Neural crest cell (in vitro differentiated cells): ENCODE data around the gene TRAPPC6A. TPM values are rescaled to one million over a fixed set of nuclear protein-coding genes. Genes with fewer than 3 reads are reported as not detected.

Source experiments
- DNase-seq: peaks from one replicate; pipeline ENCODE4 v3.0.0; 2021; ENCODE audit warnings: low read depth, mixed read lengths, low spot score
- H3K27ac Mint-ChIP-seq: one replicate; pipeline ENCODE4 v1.8.0; 2021; ENCODE audit warnings: mild to moderate bottlenecking, mixed read lengths; ENCODE audit not compliant: unreplicated experiment
- H3K27me3 Mint-ChIP-seq: 2 replicates; pipeline ENCODE4 v1.8.0; 2021; ENCODE audit warnings: low read depth, mild to moderate bottlenecking, mixed read lengths
- H3K36me3 Mint-ChIP-seq: 2 replicates; pipeline ENCODE4 v1.8.0; 2021; ENCODE audit warnings: low read depth, mild to moderate bottlenecking, mixed read lengths
- H3K4me1 Mint-ChIP-seq: 2 replicates; pipeline ENCODE4 v1.8.0; 2021; ENCODE audit warnings: mixed read lengths
- H3K4me3 Mint-ChIP-seq: one replicate; pipeline ENCODE4 v1.8.0; 2021; ENCODE audit warnings: mild to moderate bottlenecking, mixed read lengths
- H3K9me3 Mint-ChIP-seq: 2 replicates; pipeline ENCODE4 v1.8.0; 2021; ENCODE audit warnings: mixed read lengths
- total RNA-seq: library from RNA; stranded (reverse); gene quantifications from 2 replicates; pipeline ENCODE4 v1.2.1, GENCODE V29; 2021
- TF ChIP-seq, protein P1 (sequence below): fragments of 200-600 bp; sonication (generic); conservative IDR thresholded peaks from 2 replicates; pipeline ENCODE4 v1.5.0; 2021; ENCODE audit warnings: antibody characterized with exemption, mild to moderate bottlenecking

TRAPPC6A gene
- total RNA-seq, 1 donor from 2014 or later = 25.1 TPM

DNA sequence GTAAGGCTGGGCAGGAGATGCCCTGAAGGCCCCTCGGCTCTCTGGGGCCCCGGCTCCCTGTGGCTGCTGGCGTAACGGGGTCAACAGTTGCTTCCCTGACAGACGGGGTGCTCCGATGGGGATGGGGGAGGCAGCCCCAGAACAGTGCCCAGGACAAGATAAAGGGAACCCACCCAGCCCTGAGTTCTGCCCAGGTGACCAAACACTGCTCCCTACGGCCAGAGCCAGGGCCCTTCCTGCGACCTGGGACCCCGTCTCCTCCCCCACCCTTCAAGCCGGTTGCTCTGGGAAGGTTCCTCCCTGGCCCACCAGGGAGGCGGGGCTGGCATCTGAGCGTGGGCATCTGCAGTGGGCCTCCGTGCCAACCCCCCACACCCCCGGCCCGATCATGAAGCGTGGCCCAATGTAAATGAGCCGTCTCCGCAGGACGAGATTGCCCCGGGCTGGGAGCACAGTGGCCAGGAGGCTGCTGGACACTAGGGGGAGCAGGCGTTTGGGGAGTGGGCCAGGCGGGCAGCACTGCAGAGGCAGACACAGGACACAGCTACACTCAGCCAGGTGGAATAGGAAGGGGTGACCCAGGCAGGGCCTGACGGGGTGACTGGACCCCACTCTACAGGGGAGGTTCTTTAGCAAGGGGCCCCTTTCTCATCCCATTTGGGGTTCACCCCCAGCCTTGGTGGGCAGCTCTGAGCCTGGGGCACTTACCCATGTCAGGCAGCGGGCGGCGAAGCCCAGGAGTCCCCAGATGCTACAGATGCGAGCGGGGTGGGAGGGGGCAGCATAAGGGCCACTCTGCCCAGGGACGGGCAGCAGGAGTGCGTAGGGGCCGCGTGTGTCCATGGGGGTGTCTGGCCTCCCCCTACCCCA, 16.1 kb downstream of the TRAPPC6A start:
- DNase-seq = peak; percentile 75
- TF ChIP-seq, protein P1, sequence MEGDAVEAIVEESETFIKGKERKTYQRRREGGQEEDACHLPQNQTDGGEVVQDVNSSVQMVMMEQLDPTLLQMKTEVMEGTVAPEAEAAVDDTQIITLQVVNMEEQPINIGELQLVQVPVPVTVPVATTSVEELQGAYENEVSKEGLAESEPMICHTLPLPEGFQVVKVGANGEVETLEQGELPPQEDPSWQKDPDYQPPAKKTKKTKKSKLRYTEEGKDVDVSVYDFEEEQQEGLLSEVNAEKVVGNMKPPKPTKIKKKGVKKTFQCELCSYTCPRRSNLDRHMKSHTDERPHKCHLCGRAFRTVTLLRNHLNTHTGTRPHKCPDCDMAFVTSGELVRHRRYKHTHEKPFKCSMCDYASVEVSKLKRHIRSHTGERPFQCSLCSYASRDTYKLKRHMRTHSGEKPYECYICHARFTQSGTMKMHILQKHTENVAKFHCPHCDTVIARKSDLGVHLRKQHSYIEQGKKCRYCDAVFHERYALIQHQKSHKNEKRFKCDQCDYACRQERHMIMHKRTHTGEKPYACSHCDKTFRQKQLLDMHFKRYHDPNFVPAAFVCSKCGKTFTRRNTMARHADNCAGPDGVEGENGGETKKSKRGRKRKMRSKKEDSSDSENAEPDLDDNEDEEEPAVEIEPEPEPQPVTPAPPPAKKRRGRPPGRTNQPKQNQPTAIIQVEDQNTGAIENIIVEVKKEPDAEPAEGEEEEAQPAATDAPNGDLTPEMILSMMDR = peak; percentile 64
- Mint-ChIP-seq H3K9me3 (no peaks in the 10 kb centered on the region), H3K27me3 (peaks cover 13% of the 10 kb centered on the region), H3K36me3 (no peaks in the 10 kb centered on the region), H3K4me1 (peaks cover 8% of the 10 kb centered on the region), H3K4me3 (peak overlapping the region; percentile 19), H3K27ac (no peak overlapping the region)

DNA sequence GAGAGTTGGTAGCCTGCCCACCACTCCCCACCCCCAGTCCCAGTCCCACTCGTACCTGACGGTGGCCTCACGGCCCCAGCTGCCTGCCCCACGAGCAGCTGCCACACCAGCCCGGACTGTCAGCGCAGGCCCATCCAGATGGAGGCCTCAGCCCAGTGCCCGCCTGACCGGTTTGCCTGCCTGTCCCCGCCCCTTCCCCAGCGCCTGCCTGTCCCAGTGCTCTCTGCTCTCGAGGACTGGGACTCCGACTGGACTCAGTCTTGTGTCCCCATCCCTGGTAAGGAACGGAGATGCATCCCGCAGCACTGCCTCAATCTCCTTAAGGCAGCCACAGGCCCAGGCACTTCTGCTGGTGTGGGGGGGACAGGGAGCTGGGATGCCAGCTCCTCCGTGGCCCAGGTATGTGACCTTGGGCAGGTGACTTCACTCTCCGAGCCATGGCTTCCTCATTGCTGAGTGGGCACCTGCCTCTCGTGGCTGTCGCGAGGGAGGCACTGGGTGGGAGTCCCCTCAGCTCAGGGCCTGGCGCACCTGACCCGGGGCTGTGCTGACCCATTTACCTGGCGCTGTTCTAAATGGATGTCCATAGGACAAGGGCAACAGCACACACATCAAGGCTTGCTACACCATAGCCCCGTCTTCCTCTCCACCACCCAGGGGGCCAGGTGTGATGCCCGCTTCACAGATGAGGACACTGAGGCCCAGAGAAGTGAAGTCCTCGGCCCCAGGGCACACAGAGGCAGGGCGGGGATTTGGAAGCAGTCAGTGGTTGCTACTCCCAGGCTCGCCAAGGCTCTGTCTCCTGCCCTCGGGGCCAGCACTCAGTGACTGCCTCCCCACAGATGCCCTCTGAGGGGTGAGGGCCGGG, 16.9 kb downstream of the TRAPPC6A start, which contains the start of gene NKPD1:
Gene NKPD1 (minus strand): TSS at position 113 of the 868 bp plus-strand sequence. CDS start 832 bp downstream, outside the sequence.
- DNase-seq = no peak
- no peaks in the 10 kb centered on the region for H3K36me3 Mint-ChIP-seq
- no peaks in the 10 kb centered on the region for H3K9me3 Mint-ChIP-seq
- TF ChIP-seq, protein P1 = no peak
- peaks cover 15% of the 10 kb centered on the region for H3K27me3 Mint-ChIP-seq
- peaks cover 5% of the 10 kb centered on the region for H3K4me1 Mint-ChIP-seq
- H3K27ac Mint-ChIP-seq = no peak within 1 kb of the TSS
- H3K4me3 Mint-ChIP-seq = peak within 1 kb of the TSS; percentile 31

DNA sequence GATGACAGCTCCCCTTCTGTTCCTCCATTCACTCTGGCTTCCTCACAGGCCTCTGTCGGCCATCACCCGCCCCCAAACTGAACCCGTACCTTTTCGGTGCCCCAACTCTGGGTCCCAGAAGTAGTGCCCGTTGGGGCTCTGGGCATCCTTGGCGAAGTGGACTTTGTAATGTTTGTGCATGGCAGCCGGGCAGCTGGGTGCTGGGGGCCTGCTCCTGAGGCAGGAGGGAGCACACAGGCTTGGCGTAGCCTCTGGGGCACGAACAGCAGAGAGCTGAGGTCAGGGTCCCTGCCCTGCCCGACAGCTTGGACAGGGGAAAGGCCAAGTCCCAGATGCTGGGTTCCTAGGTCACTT, 18.1 kb downstream of the TRAPPC6A start:
- no peaks in the 10 kb centered on the region for H3K9me3 Mint-ChIP-seq
- H3K27ac Mint-ChIP-seq = no peak overlapping the region
- H3K4me3 Mint-ChIP-seq = no peak overlapping the region
- peaks cover 18% of the 10 kb centered on the region for H3K27me3 Mint-ChIP-seq
- H3K4me1 Mint-ChIP-seq = peaks cover 5% of the 10 kb centered on the region
- no peaks in the 10 kb centered on the region for H3K36me3 Mint-ChIP-seq
- no peak for DNase-seq
- TF ChIP-seq, protein P1 = no peak

DNA sequence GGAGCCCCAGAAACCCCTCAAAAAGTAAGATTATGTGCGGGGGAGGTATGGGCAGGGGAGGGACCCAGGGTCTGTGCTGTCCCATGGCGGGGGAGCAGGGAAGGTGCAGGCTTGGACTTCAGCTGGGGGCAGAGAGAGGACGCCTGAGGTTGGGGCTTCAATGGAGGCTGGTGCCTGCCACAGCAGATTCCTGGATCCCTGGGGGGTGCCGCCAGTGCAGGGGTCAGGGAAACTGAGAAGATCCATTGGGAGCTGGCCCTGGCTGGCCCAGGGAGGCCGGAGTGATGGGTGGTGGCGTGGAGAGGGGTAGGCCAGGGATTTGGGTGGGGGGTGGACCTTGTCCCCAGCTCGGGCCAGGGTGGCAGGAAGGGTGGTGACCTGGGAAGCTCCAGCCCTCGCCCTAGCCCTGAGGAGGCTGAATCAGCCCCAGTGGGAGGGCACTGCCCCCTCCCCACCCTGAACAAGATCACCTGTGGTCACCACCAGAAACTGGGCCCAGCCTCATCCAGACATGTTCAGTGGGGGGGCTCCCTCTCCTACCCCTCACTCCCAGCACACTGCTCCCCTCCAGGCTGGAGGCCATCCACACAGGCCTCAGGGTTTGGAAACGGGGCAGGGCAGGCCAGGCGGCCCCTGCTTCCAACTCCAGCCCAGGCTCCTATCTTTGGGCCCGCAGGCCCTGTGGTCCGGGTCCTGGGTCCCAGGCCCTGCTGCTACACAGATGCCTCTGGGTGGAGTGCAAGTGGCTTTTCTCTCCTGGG, 18.6 kb downstream of the TRAPPC6A start:
- TF ChIP-seq, protein P1 = no peak
- peaks cover 6% of the 10 kb centered on the region for H3K4me1 Mint-ChIP-seq
- H3K9me3 Mint-ChIP-seq = no peaks in the 10 kb centered on the region
- H3K4me3 Mint-ChIP-seq = no peak overlapping the region
- H3K27ac Mint-ChIP-seq = no peak overlapping the region
- no peak for DNase-seq
- peaks cover 20% of the 10 kb centered on the region for H3K27me3 Mint-ChIP-seq
- no peaks in the 10 kb centered on the region for H3K36me3 Mint-ChIP-seq

DNA sequence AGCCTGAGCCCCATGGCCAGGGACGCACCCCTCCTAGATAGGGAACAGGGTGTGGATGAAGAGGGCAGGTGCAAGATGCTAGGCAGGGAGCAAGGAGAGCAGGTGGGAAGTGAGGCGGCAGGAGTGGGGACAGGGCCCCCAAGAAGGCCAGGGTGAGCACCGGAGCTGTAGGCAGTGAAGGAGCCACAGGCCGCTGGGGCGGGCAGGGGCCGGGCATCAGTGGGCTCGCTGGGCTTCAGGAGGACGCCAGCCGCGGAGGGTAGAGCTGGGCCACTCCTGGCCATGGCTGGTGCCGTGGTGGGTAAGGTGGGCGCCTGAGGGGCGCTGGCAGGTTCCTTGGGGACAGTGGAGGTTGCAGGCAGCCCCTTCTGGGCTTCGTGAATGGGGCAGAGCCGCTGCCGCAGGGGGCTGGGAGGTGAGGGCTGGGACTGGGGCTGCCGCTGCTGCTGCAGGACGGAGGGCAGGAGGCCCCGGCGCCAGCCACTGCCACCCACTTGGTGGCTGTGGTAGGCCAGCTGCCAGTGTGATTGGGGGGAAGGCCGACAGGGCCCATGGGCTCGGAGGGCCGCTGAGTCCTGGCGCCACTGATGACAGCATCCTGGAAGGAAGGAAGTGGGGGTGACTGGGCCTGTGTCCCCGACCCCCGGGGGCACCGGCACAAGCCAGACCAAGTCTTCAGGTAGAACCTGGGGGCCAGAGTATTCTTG, 19.4 kb downstream of the TRAPPC6A start:
- Mint-ChIP-seq H3K4me3 (no peak overlapping the region), H3K9me3 (no peaks in the 10 kb centered on the region), H3K27ac (no peak overlapping the region), H3K4me1 (peaks cover 13% of the 10 kb centered on the region), H3K36me3 (no peaks in the 10 kb centered on the region), H3K27me3 (peaks cover 27% of the 10 kb centered on the region)
- no peak for DNase-seq
- TF ChIP-seq, protein P1 = no peak
